HUES6 (cell line): ENCODE data around the gene EDN3.

Experiments used
- H3K27ac ChIP-seq: 2 replicates; pipeline ENCODE4 v1.7.0; 2013; ENCODE audit warnings: low read depth, mild to moderate bottlenecking, low read length, inconsistent platforms
- H3K27me3 ChIP-seq: 2 replicates; pipeline ENCODE4 v1.6.1; 2013; ENCODE audit warnings: low read length; ENCODE audit not compliant: control insufficient read depth, insufficient read depth
- H3K36me3 ChIP-seq: 2 replicates; pipeline ENCODE4 v1.6.1; 2013; ENCODE audit warnings: low read length; ENCODE audit not compliant: control insufficient read depth, insufficient read depth
- H3K4me1 ChIP-seq: 2 replicates; pipeline ENCODE4 v1.6.1; 2013; ENCODE audit warnings: low read length; ENCODE audit not compliant: control insufficient read depth, insufficient read depth
- H3K4me3 ChIP-seq: 2 replicates; pipeline ENCODE4 v1.5.1; 2013; ENCODE audit warnings: low read depth, low read length
- H3K9ac ChIP-seq: one replicate; pipeline ENCODE4 v1.6.1; 2013; ENCODE audit warnings: mild to moderate bottlenecking, low read length
- H3K9me3 ChIP-seq: 2 replicates; pipeline ENCODE4 v1.6.1; 2013; ENCODE audit warnings: low read depth, low read length; ENCODE audit not compliant: control insufficient read depth, insufficient read depth

EDN3 gene

DNA sequence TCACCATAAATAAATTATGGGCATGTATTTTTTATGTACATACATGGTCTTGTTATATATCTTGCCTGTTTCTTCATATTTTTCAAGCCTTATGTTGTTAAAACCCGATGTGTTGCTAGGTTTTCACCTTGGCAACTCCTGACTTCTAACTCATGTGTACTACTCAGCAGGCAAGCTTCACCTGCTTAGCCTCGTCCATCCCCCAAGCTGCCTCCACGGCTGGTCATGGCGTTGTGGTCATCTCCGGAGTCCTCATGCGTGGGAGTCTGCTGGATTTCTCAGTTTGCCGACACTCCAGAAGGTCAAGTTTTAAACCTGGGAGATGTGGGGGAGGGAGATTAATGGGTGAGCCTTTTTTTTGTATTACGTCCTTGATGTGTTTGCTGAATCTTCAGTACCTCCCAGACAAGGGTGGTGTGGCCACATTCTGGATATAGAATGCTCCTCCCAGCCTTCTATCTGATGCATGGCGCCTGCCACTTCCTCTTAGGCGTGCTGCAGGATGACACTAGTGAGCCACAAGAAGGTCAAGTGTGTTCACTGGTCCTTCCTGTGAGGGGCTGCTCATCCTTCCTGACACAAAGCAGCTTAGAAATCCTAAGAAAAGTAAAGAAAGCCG lies 26.6 kb upstream of the EDN3 start:
- Histone ChIP-seq H3K9ac (no peak overlapping the region), H3K27me3 (peaks cover 18% of the 10 kb centered on the region), H3K4me1 (peaks cover 9% of the 10 kb centered on the region), H3K36me3 (no peaks in the 10 kb centered on the region), H3K27ac (no peak overlapping the region), H3K4me3 (no peak overlapping the region), H3K9me3 (no peaks in the 10 kb centered on the region)

GRCh38 chr20:59276938-59277337 lies 23.5 kb upstream of the EDN3 start:
- Histone ChIP-seq H3K36me3 (no peaks in the 10 kb centered on the region), H3K4me1 (no peaks in the 10 kb centered on the region), H3K9me3 (no peaks in the 10 kb centered on the region), H3K27me3 (peaks cover 25% of the 10 kb centered on the region), H3K9ac (no peak overlapping the region), H3K27ac (no peak overlapping the region), H3K4me3 (no peak overlapping the region)

GRCh38 chr20:59284470-59284869 lies 15.9 kb upstream of the EDN3 start:
- H3K4me1 ChIP-seq, result no peaks in the 10 kb centered on the region
- H3K9ac ChIP-seq, result no peak overlapping the region
- H3K27me3 ChIP-seq, result peaks cover 12% of the 10 kb centered on the region
- H3K36me3 ChIP-seq, result no peaks in the 10 kb centered on the region
- no peak overlapping the region for H3K27ac ChIP-seq
- H3K9me3 ChIP-seq, result no peaks in the 10 kb centered on the region
- no peak overlapping the region for H3K4me3 ChIP-seq

- Histone ChIP-seq H3K9ac (no peak overlapping the region), H3K36me3 (no peaks in the 10 kb centered on the region), H3K27ac (no peak overlapping the region), H3K4me1 (no peaks in the 10 kb centered on the region), H3K4me3 (no peak overlapping the region), H3K27me3 (peaks cover 44% of the 10 kb centered on the region), H3K9me3 (no peaks in the 10 kb centered on the region)
These were observed 10.4 kb upstream of the EDN3 start for GRCh38 chr20:59289994-59290393.

GRCh38 chr20:59291740-59292383 lies 8.5 kb upstream of the EDN3 start:
- no peaks in the 10 kb centered on the region for H3K36me3 ChIP-seq

GRCh38 chr20:59295531-59295930 lies 4.9 kb upstream of the EDN3 start:
- H3K27me3 ChIP-seq, result peaks cover 89% of the 10 kb centered on the region

More at GRCh38 chr20:59291740-59292383, 8.5 kb upstream of the EDN3 start:
- H3K4me3 ChIP-seq, result no peak overlapping the region
- no peaks in the 10 kb centered on the region for H3K4me1 ChIP-seq
- no peak overlapping the region for H3K9ac ChIP-seq
- H3K27ac ChIP-seq, result no peak overlapping the region
- H3K9me3 ChIP-seq, result no peaks in the 10 kb centered on the region
- peaks cover 61% of the 10 kb centered on the region for H3K27me3 ChIP-seq

GRCh38 chr20:59297686-59298085 lies 2.7 kb upstream of the EDN3 start:
- H3K4me1 ChIP-seq, result no peaks in the 10 kb centered on the region
- no peaks in the 10 kb centered on the region for H3K36me3 ChIP-seq
- no peaks in the 10 kb centered on the region for H3K9me3 ChIP-seq
- peaks cover 96% of the 10 kb centered on the region for H3K27me3 ChIP-seq
- no peak overlapping the region for H3K4me3 ChIP-seq
- no peak overlapping the region for H3K9ac ChIP-seq
- no peak overlapping the region for H3K27ac ChIP-seq

More at GRCh38 chr20:59295531-59295930, 4.9 kb upstream of the EDN3 start:
- Histone ChIP-seq H3K4me3 (no peak overlapping the region), H3K36me3 (no peaks in the 10 kb centered on the region), H3K27ac (no peak overlapping the region), H3K9ac (no peak overlapping the region), H3K4me1 (no peaks in the 10 kb centered on the region), H3K9me3 (no peaks in the 10 kb centered on the region)

- no peaks in the 10 kb centered on the region for H3K4me1 ChIP-seq
- peak overlapping the region; percentile 46 for H3K4me3 ChIP-seq
- no peaks in the 10 kb centered on the region for H3K36me3 ChIP-seq
- H3K27me3 ChIP-seq, result peaks cover 99% of the 10 kb centered on the region
- H3K27ac ChIP-seq, result no peak overlapping the region
- H3K9me3 ChIP-seq, result no peaks in the 10 kb centered on the region
- no peak overlapping the region for H3K9ac ChIP-seq
These were observed 472 bp upstream of the EDN3 start for GRCh38 chr20:59299945-59300332.

GRCh38 chr20:59301343-59302007 lies 1.1 kb downstream of the EDN3 start:
- H3K27me3 ChIP-seq, result peaks cover 91% of the 10 kb centered on the region
- no peaks in the 10 kb centered on the region for H3K4me1 ChIP-seq
- H3K27ac ChIP-seq, result no peak overlapping the region
- peak overlapping the region; percentile 67 for H3K4me3 ChIP-seq
- H3K9me3 ChIP-seq, result no peaks in the 10 kb centered on the region
- no peaks in the 10 kb centered on the region for H3K36me3 ChIP-seq
- H3K9ac ChIP-seq, result no peak overlapping the region

GRCh38 chr20:59305908-59306655 lies 5.7 kb downstream of the EDN3 start:
- H3K4me3 ChIP-seq, result no peak overlapping the region
- peaks cover 45% of the 10 kb centered on the region for H3K27me3 ChIP-seq
- no peak overlapping the region for H3K9ac ChIP-seq
- H3K36me3 ChIP-seq, result no peaks in the 10 kb centered on the region
- H3K9me3 ChIP-seq, result no peaks in the 10 kb centered on the region
- H3K27ac ChIP-seq, result no peak overlapping the region
- peaks cover 4% of the 10 kb centered on the region; the same call in 1 of the 2 replicates for H3K4me1 ChIP-seq

DNA sequence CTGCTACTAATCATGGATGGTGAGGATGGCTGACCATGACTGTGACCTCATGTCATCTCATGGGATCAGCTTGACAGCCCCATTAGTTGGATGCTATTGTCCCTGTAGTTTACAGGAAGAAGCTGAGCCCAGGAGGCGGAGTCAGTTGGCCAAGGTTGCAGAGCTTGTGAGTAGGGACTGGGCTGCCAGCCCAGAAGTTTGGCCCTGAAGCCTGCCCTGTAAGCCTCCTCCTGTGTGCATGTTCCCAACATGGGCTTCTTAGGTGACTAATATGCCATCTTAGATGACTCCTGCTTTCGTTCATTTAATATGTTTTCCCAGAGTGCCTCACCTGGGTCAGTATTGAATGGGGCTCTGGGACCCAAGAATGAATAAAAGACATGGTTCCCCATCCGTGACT lies 6.9 kb downstream of the EDN3 start:
- Histone ChIP-seq H3K4me3 (no peak overlapping the region), H3K27me3 (peaks cover 33% of the 10 kb centered on the region), H3K27ac (no peak overlapping the region), H3K36me3 (no peaks in the 10 kb centered on the region), H3K9me3 (no peaks in the 10 kb centered on the region), H3K4me1 (peaks cover 4% of the 10 kb centered on the region; the same call in 1 of the 2 replicates), H3K9ac (no peak overlapping the region)
